OCI-LY3 (cell line): Measurements from ENCODE around the gene NRSN2.
"Not testable (repeated sequence)": the region's sequence is repeated elsewhere in the genome, so short reads cannot be mapped to it uniquely, and the experiment has no call there.

Experiments
- H2AFZ ChIP-seq: fragments of 200-600, 300-600 bp; shearing (Covaris generic); 2 replicates; pipeline ENCODE4 v1.6.0; 2014; ENCODE audit warnings: antibody characterized with exemption, low read depth, low read length
- H3K27ac ChIP-seq: fragments of 200-600, 300-600 bp; sonication (generic); 2 replicates; pipeline ENCODE4 v1.5.1; 2014; ENCODE audit warnings: mild to moderate bottlenecking, low read length, moderate library complexity, mixed read lengths
- H3K27me3 ChIP-seq: fragments of 200-600, 300-600 bp; sonication (generic); 2 replicates; pipeline ENCODE4 v1.6.1; 2014; ENCODE audit warnings: low read depth, low read length, mixed read lengths
- H3K36me3 ChIP-seq: fragments of 200-600, 300-600 bp; sonication (generic); replicated peaks from 2 replicates; pipeline ENCODE3; 2014; ENCODE audit warnings: low read depth, low read length, mixed read lengths
- H3K4me1 ChIP-seq: fragments of 300-600, 200-600 bp; sonication (generic); 2 replicates; pipeline ENCODE4 v1.6.1; 2014; ENCODE audit warnings: low read length, mixed read lengths
- H3K4me2 ChIP-seq: fragments of 200-600, 300-600 bp; sonication (generic); 2 replicates; pipeline ENCODE4 v1.6.1; 2014; ENCODE audit warnings: low read length, mixed read lengths
- H3K4me3 ChIP-seq: fragments of 300-600, 200-600 bp; sonication (generic); 2 replicates; pipeline ENCODE4 v1.5.1; 2014; ENCODE audit warnings: antibody characterized with exemption, mild to moderate bottlenecking, low read length, moderate library complexity
- H3K79me2 ChIP-seq: fragments of 300-600, 200-600 bp; shearing (Covaris generic); 2 replicates; pipeline ENCODE4 v1.6.1; 2014; ENCODE audit warnings: mild to moderate bottlenecking, low read length, mixed read lengths
- H3K9ac ChIP-seq: fragments of 300-600, 200-600 bp; shearing (Covaris generic); 2 replicates; pipeline ENCODE4 v1.6.0; 2014; ENCODE audit warnings: mild to moderate bottlenecking, low read length, moderate library complexity
- H3K9me3 ChIP-seq: fragments of 200-600, 300-600 bp; shearing (Covaris generic); 2 replicates; pipeline ENCODE4 v1.6.1; 2014; ENCODE audit warnings: low read length, mixed read lengths; ENCODE audit not compliant: insufficient read depth
- H4K20me1 ChIP-seq: fragments of 200-600, 300-600 bp; sonication (generic); 2 replicates; pipeline ENCODE4 v1.6.1; 2016; ENCODE audit warnings: low read length, mixed read lengths; ENCODE audit not compliant: insufficient read depth
- EZH2phosphoT487 ChIP-seq: fragments of 200-600 bp; shearing (Covaris generic); IDR thresholded peaks from 2 replicates; pipeline ENCODE4 v1.6.1; 2018; ENCODE audit warnings: antibody characterized with exemption, mixed run types, low read depth
- TF ChIP-seq, protein P1 (sequence below): fragments of 200-600, 300-600 bp; sonication (generic); IDR thresholded peaks from 2 replicates; pipeline ENCODE4 v1.5.1; 2014; ENCODE audit warnings: antibody characterized with exemption, low read length, low read depth

The NRSN2 gene

DNA sequence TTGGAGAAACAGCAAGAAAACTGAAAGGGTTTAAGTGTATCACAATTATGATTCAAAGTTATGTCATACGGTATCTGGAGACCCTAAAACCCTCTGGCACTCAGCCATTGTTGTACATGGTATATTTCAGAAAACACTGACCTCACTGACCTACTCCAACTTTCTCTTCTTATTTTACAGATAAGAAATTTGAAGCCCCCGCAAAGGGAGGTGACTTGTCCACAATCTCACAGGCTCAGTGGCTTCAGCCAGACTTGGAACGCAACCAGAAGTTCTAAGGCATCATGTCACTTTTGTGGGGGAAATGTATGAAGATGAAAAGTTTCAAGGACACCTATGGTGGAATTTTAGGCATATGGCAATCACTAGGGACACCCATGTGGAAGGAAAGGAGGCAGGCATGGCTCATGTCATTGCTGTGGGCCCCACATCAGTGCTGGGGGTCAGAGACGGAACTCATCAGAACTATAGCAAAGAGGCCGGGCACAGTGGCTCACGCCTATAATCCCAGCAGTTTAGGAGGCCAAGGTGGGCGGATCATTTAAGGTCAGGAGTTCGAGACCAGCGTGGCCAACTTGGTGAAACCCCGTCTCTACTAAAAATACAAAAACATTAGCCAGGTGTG, 28.5 kb downstream of the NRSN2 start:
- no peak overlapping the region for H3K9ac ChIP-seq
- no peaks in the 10 kb centered on the region for H4K20me1 ChIP-seq
- H3K27ac ChIP-seq: no peak overlapping the region
- H3K36me3 ChIP-seq: no peaks in the 10 kb centered on the region
- no peak overlapping the region for H3K4me3 ChIP-seq
- no peak overlapping the region for H3K4me2 ChIP-seq
- H3K79me2 ChIP-seq: peaks cover 5% of the 10 kb centered on the region
- H3K4me1 ChIP-seq: peaks cover 19% of the 10 kb centered on the region
- TF ChIP-seq, protein P1, sequence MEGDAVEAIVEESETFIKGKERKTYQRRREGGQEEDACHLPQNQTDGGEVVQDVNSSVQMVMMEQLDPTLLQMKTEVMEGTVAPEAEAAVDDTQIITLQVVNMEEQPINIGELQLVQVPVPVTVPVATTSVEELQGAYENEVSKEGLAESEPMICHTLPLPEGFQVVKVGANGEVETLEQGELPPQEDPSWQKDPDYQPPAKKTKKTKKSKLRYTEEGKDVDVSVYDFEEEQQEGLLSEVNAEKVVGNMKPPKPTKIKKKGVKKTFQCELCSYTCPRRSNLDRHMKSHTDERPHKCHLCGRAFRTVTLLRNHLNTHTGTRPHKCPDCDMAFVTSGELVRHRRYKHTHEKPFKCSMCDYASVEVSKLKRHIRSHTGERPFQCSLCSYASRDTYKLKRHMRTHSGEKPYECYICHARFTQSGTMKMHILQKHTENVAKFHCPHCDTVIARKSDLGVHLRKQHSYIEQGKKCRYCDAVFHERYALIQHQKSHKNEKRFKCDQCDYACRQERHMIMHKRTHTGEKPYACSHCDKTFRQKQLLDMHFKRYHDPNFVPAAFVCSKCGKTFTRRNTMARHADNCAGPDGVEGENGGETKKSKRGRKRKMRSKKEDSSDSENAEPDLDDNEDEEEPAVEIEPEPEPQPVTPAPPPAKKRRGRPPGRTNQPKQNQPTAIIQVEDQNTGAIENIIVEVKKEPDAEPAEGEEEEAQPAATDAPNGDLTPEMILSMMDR: no peak
- TF ChIP-seq EZH2phosphoT487: no peak
- H2AFZ ChIP-seq: no peak overlapping the region
- peaks cover 3% of the 10 kb centered on the region; the same call in 1 of the 2 replicates for H3K27me3 ChIP-seq
- H3K9me3 ChIP-seq: no peaks in the 10 kb centered on the region

DNA sequence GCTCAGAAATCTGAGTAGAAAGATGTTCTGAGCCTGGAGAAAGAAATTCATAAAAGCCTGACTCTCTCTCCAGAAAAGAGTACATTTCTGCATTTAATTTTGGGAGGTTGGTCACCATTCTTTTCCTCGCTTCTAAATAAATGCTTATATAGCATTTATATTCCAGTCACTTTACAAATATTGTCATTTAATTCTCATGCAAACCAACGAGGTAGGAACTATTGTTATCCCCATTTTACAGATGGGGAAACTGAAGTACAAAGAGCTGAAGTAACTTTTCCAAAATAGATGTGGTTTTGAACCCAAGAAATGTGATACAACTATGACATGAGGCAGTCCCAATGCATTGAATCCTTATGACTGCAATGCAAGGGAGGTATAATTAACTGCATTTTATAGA, 29.2 kb downstream of the NRSN2 start:
- Histone ChIP-seq H4K20me1 (no peaks in the 10 kb centered on the region), H3K9ac (no peak overlapping the region), H3K36me3 (no peaks in the 10 kb centered on the region), H3K9me3 (no peaks in the 10 kb centered on the region), H3K79me2 (peaks cover 9% of the 10 kb centered on the region), H3K4me1 (peaks cover 19% of the 10 kb centered on the region), H3K27me3 (peaks cover 3% of the 10 kb centered on the region; the same call in 1 of the 2 replicates), H3K27ac (no peak overlapping the region), H3K4me2 (no peak overlapping the region), H3K4me3 (no peak overlapping the region), H2AFZ (no peak overlapping the region)
- no peak for TF ChIP-seq EZH2phosphoT487
- TF ChIP-seq, protein P1: no peak

DNA sequence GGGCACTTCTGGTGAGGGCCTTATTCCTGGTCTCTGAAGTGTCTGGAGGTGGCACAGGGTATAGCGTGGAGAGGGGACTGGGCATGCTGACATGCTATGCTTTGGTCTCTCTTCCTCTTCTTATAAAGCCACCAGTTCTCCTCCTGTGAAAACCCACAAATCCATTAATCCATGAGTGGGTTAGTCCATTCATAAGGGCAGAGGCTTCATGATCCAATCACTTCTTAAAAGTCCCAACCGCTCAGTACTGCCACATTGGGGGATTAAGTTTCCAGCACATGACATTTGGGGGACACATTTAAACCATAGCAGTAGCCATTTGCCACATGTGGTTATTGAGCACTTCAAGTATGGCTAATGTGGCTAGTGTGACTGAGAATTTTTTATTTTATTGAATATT, 29.8 kb downstream of the NRSN2 start:
- peaks cover 17% of the 10 kb centered on the region for H3K4me1 ChIP-seq
- H4K20me1 ChIP-seq: no peaks in the 10 kb centered on the region
- H2AFZ ChIP-seq: no peak overlapping the region
- peaks cover 15% of the 10 kb centered on the region for H3K79me2 ChIP-seq
- H3K9me3 ChIP-seq: no peaks in the 10 kb centered on the region
- no peak overlapping the region for H3K27ac ChIP-seq
- no peak for TF ChIP-seq EZH2phosphoT487
- TF ChIP-seq, protein P1: no peak
- H3K27me3 ChIP-seq: peaks cover 3% of the 10 kb centered on the region; the same call in 1 of the 2 replicates
- no peak overlapping the region for H3K4me2 ChIP-seq
- H3K9ac ChIP-seq: no peak overlapping the region
- H3K36me3 ChIP-seq: no peaks in the 10 kb centered on the region
- H3K4me3 ChIP-seq: no peak overlapping the region

- not testable (repeated sequence) for H2AFZ ChIP-seq, H3K9ac ChIP-seq, H3K4me3 ChIP-seq, H3K4me2 ChIP-seq, H4K20me1 ChIP-seq, H3K36me3 ChIP-seq, H3K27me3 ChIP-seq, H3K27ac ChIP-seq, H3K9me3 ChIP-seq
- Histone ChIP-seq H3K79me2 (peaks cover 21% of the 10 kb centered on the region), H3K4me1 (peaks cover 15% of the 10 kb centered on the region)
Observed at GRCh38 chr20:377578-377977, 30.7 kb downstream of the NRSN2 start.
